Natural killer cell (primary cell): Measurements from ENCODE around the gene CD8A. TPM values are rescaled to one million over a fixed set of nuclear protein-coding genes. Genes with fewer than 3 reads are reported as not detected.

Experiments
- ATAC-seq, 3 donors: fragments of 150-1000 bp in 2 of 3; fragments of 200-7000 bp in 1 of 3; cut with Tn5 transposase; 1 replicate in 1 of 3; 2 replicates in 2 of 3; pipeline ENCODE4 v1.10.0; 2021; ENCODE audit warnings: mild to moderate bottlenecking in 2 of 3, moderate library complexity in 2 of 3
- DNase-seq, 2 donors: peaks; one replicate each; pipeline versions ENCODE4 v3.0.0 to v3.0.0-alpha.2; 2013 to 2021; ENCODE audit warnings: mixed read lengths in 1 of 2
- H3K27ac ChIP-seq: one replicate; pipeline ENCODE4 v1.5.1; 2013; ENCODE audit warnings: mild to moderate bottlenecking, low read length
- H3K27me3 ChIP-seq: one replicate; pipeline ENCODE4 v1.6.1; 2013; ENCODE audit warnings: low read length; ENCODE audit not compliant: control insufficient read depth, insufficient read depth
- H3K36me3 ChIP-seq: one replicate; pipeline ENCODE4 v1.6.1; 2013; ENCODE audit warnings: low read length; ENCODE audit not compliant: control insufficient read depth, insufficient read depth
- H3K4me1 ChIP-seq: one replicate; pipeline ENCODE4 v1.6.1; 2013; ENCODE audit warnings: low read length; ENCODE audit not compliant: control insufficient read depth, insufficient read depth
- H3K4me3 ChIP-seq: one replicate; pipeline ENCODE4 v1.5.1; 2013; ENCODE audit warnings: low read length
- H3K9me3 ChIP-seq: one replicate; pipeline ENCODE4 v1.6.1; 2013; ENCODE audit warnings: low read length; ENCODE audit not compliant: control insufficient read depth, insufficient read depth
- H3K27ac Mint-ChIP-seq, 2 donors: one replicate each; pipeline ENCODE4 v1.8.0; 2022; ENCODE audit warnings: mild to moderate bottlenecking in 2 of 2, mixed read lengths in 2 of 2, moderate library complexity in 1 of 2
- H3K27me3 Mint-ChIP-seq, 2 donors: one replicate each; pipeline ENCODE4 v1.8.0; 2022; ENCODE audit warnings: low read depth in 2 of 2, mixed read lengths in 2 of 2
- H3K36me3 Mint-ChIP-seq: one replicate; pipeline ENCODE4 v1.8.0; 2022; ENCODE audit warnings: mixed read lengths
- H3K4me1 Mint-ChIP-seq, 2 donors: one replicate each; pipeline ENCODE4 v1.8.0; 2022; ENCODE audit warnings: mixed read lengths in 2 of 2
- H3K4me3 Mint-ChIP-seq: one replicate; pipeline ENCODE4 v1.8.0; 2022; ENCODE audit warnings: mild to moderate bottlenecking, moderate library complexity, mixed read lengths
- H3K9me3 Mint-ChIP-seq, 2 donors: one replicate each; pipeline ENCODE4 v1.8.0; 2022; ENCODE audit warnings: mixed read lengths in 2 of 2
- WGBS: methylation state at CpG from one replicate; pipeline ENCODE4 v1.1.7; 2013; ENCODE audit warnings: missing lambda C conversion rate; ENCODE audit not compliant: insufficient coverage; 5-methylcytosine and 5-hydroxymethylcytosine counted together
- intact Hi-C: fragments of 100-400 bp; cut with micrococcal nuclease; formaldehyde crosslinking; loops from one replicate; pipeline ENCODE4 v1.14.2; 2022
- total RNA-seq, 4 donors: library from RNA; stranded (reverse); fragments of 120-200 nt in 1 of 4; gene quantifications; one replicate each; pipeline versions ENCODE4 v1.2.3 to v1.2.4, GENCODE V29; 2013 to 2022
- TF ChIP-seq, protein P1 (sequence below): fragments of 200-600 bp; IDR thresholded peaks from one replicate; pipeline ENCODE4 v1.8.0; 2022; ENCODE audit warnings: antibody characterized with exemption

The CD8A gene
- total RNA-seq, 3 donors from 2014 or later (not counting 1 experiment from before 2014, with no cell fraction given) = 85.3 to 208 (median 162) TPM

DNA sequence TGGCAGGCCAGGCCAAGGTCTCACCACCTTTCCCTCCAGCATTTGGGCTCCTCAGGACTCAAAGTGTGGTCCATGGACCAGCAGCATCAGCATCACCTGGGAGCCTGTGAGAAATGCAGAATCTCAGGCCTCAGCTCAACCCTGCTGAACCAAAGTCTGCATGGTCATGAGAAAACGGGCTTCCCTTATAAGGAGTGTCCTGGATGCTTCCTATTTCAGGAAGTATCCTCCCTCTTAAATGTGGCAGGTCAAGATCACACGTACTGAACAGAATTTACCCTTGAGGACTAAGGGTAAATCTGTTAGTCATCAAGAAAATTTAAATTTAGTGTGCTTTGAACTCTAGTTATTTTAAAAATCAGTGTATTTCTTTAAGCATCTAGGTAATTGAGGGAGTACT, 11.8 kb downstream of the CD8A start:
- H3K4me1 ChIP-seq = peaks cover 7% of the 10 kb centered on the region
- H3K9me3 ChIP-seq = no peaks in the 10 kb centered on the region
- no peaks in the 10 kb centered on the region for H3K27me3 Mint-ChIP-seq
- DNase-seq (no peak), ATAC-seq (no peak)
- H3K4me1 Mint-ChIP-seq = peaks cover 0 to 4% of the 10 kb centered on the region in 2 donors
- no peaks in the 10 kb centered on the region for H3K9me3 Mint-ChIP-seq
- no peak overlapping the region for H3K27ac Mint-ChIP-seq
- H3K27me3 ChIP-seq = no peaks in the 10 kb centered on the region
- H3K27ac ChIP-seq = no peak overlapping the region
- WGBS = 69% methylated on average over 2 of the region's 2 CpGs
- H3K36me3 Mint-ChIP-seq = peaks cover 10% of the 10 kb centered on the region
- intact Hi-C loops = no loop called here
- peaks cover 17% of the 10 kb centered on the region for H3K36me3 ChIP-seq
- no peak overlapping the region for H3K4me3 ChIP-seq
- TF ChIP-seq, protein P1, sequence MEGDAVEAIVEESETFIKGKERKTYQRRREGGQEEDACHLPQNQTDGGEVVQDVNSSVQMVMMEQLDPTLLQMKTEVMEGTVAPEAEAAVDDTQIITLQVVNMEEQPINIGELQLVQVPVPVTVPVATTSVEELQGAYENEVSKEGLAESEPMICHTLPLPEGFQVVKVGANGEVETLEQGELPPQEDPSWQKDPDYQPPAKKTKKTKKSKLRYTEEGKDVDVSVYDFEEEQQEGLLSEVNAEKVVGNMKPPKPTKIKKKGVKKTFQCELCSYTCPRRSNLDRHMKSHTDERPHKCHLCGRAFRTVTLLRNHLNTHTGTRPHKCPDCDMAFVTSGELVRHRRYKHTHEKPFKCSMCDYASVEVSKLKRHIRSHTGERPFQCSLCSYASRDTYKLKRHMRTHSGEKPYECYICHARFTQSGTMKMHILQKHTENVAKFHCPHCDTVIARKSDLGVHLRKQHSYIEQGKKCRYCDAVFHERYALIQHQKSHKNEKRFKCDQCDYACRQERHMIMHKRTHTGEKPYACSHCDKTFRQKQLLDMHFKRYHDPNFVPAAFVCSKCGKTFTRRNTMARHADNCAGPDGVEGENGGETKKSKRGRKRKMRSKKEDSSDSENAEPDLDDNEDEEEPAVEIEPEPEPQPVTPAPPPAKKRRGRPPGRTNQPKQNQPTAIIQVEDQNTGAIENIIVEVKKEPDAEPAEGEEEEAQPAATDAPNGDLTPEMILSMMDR = no peak
- no peak overlapping the region for H3K4me3 Mint-ChIP-seq

DNA sequence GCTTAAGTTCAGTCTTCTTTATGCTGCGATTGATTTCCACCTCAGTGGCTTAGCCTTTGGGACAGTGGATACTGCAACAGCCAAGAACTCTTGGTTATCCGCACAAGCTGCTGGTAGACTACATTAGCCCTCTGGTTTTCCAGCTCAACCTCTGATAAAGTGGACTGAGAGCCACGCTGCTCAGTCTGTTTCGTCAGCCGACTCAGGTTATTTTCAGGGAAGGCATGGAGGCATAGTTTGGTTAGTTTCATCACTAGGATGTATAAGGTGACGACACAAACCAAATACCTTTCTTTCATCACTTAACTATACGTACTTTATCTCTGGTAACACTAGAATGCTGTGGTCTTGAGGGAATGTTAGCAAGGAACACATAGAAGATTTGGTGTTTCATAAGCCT, 14.2 kb downstream of the CD8A start:
- Histone ChIP-seq H3K4me3 (no peak overlapping the region), H3K27me3 (no peaks in the 10 kb centered on the region), H3K4me1 (no peaks in the 10 kb centered on the region), H3K9me3 (no peaks in the 10 kb centered on the region), H3K36me3 (peaks cover 37% of the 10 kb centered on the region), H3K27ac (no peak overlapping the region)
- peak overlapping the region in 1 of 2 donors; percentile 29 for H3K27ac Mint-ChIP-seq
- no peak for ATAC-seq
- H3K27me3 Mint-ChIP-seq = no peaks in the 10 kb centered on the region
- H3K36me3 Mint-ChIP-seq = peaks cover 26% of the 10 kb centered on the region
- 97% methylated on average over 5 of the region's 7 CpGs for WGBS
- TF ChIP-seq, protein P1 = no peak
- H3K9me3 Mint-ChIP-seq = no peaks in the 10 kb centered on the region
- no peaks in the 10 kb centered on the region for H3K4me1 Mint-ChIP-seq
- intact Hi-C loops = no loop called here
- H3K4me3 Mint-ChIP-seq = no peak overlapping the region
- DNase-seq = no peak

DNA sequence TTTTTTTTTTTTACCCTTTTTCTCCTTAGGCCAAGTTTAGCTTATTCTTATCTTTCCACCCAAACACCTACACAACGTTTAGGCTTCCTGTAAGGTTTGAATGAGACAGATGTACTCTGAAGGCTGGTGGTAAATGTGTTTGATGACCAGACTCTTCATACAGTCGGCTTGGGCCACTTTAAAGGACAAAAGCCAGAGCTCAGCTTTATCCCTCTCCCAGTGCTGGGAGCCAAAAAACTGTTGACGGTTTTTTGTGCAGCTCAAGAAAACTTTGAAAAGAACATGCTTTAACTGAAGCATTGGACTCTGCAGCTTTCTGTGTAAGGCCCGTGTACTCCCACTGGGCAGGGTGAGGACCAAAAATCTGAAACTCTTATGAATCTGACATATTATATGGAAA, 15.4 kb downstream of the CD8A start:
- peaks cover 33% of the 10 kb centered on the region for H3K36me3 Mint-ChIP-seq
- ATAC-seq (no peak), DNase-seq (no peak)
- peaks cover 49% of the 10 kb centered on the region for H3K36me3 ChIP-seq
- no peaks in the 10 kb centered on the region for H3K9me3 ChIP-seq
- no peak overlapping the region for H3K27ac Mint-ChIP-seq
- intact Hi-C loops = no loop called here
- H3K4me1 ChIP-seq = no peaks in the 10 kb centered on the region
- no peak overlapping the region for H3K4me3 Mint-ChIP-seq
- H3K9me3 Mint-ChIP-seq = no peaks in the 10 kb centered on the region
- WGBS = 61% methylated on average over 2 of the region's 4 CpGs
- no peak overlapping the region for H3K4me3 ChIP-seq
- no peaks in the 10 kb centered on the region for H3K27me3 Mint-ChIP-seq
- H3K27ac ChIP-seq = no peak overlapping the region
- H3K27me3 ChIP-seq = no peaks in the 10 kb centered on the region
- TF ChIP-seq, protein P1 = no peak
- H3K4me1 Mint-ChIP-seq = no peaks in the 10 kb centered on the region

DNA sequence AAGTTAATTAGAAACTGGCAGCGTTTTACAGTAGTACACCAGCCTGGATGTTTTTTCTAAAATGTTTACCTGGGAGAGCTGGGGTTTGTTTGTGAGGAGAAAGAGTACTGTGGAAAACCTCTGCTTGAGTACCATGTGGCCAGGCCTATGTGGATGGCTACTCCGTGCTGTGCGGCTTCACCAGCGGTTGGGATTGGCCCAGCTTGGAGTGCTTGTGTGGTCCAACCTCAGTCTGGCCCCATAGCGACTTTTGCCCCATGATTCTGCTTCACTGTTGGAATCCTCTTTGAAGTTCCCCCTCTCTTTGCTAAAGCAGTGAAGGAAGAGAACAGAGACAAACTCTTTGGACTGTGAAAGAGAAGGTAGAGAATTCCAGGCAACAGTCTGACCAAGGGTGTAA, 15.9 kb downstream of the CD8A start:
- TF ChIP-seq, protein P1 = no peak
- intact Hi-C loops = no loop called here
- WGBS = 92% methylated on average over 5 of the region's 5 CpGs
- H3K9me3 ChIP-seq = no peaks in the 10 kb centered on the region
- ATAC-seq (no peak), DNase-seq (no peak)
- H3K4me3 Mint-ChIP-seq = no peak overlapping the region
- peaks cover 53% of the 10 kb centered on the region for H3K36me3 ChIP-seq
- peaks cover 33% of the 10 kb centered on the region for H3K36me3 Mint-ChIP-seq
- no peak overlapping the region for H3K27ac ChIP-seq
- H3K9me3 Mint-ChIP-seq = no peaks in the 10 kb centered on the region
- H3K27ac Mint-ChIP-seq = peak overlapping the region in 1 of 2 donors; percentile 10
- no peaks in the 10 kb centered on the region for H3K4me1 Mint-ChIP-seq
- H3K4me3 ChIP-seq = no peak overlapping the region
- H3K27me3 Mint-ChIP-seq = no peaks in the 10 kb centered on the region
- H3K27me3 ChIP-seq = no peaks in the 10 kb centered on the region
- H3K4me1 ChIP-seq = no peaks in the 10 kb centered on the region
